Panc1 (cell line): ENCODE measurements around the gene LRRK1.

Source experiments
- TCF7L2 ChIP-seq: IDR thresholded peaks from 2 replicates; pipeline ENCODE4 v1.6.1; 2011; ENCODE audit warnings: mild to moderate bottlenecking, low read depth, low read length, inconsistent platforms
- TF ChIP-seq, protein P1 (sequence below): fragments of 450-650 bp; IDR thresholded peaks from 2 replicates; pipeline ENCODE4 v1.5.1; 2017; ENCODE audit warnings: mild to moderate bottlenecking

DNA sequence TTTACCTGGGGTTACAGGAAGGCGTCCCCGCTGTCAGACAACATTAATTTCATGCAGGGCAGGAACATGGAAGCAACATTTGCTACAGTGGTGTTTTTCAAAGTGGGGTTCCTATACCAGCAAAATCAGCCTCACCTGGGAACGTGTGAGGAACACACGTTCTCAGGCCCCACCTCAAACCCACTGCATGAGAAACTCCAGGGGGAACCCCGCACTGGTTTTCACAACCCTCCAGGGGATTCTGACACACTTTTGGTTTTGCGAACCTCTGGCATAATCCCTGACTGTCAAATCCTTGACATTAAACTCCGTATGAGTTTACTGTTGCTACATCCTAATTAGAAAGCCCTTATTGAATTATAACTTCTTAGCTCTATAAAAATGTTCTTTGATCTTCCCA is 127.7 kb downstream of the LRRK1 start:
- TF ChIP-seq, protein P1, sequence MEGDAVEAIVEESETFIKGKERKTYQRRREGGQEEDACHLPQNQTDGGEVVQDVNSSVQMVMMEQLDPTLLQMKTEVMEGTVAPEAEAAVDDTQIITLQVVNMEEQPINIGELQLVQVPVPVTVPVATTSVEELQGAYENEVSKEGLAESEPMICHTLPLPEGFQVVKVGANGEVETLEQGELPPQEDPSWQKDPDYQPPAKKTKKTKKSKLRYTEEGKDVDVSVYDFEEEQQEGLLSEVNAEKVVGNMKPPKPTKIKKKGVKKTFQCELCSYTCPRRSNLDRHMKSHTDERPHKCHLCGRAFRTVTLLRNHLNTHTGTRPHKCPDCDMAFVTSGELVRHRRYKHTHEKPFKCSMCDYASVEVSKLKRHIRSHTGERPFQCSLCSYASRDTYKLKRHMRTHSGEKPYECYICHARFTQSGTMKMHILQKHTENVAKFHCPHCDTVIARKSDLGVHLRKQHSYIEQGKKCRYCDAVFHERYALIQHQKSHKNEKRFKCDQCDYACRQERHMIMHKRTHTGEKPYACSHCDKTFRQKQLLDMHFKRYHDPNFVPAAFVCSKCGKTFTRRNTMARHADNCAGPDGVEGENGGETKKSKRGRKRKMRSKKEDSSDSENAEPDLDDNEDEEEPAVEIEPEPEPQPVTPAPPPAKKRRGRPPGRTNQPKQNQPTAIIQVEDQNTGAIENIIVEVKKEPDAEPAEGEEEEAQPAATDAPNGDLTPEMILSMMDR, result no peak
- no peak for TF ChIP-seq TCF7L2
